GM23248 (cell line): ENCODE results near the gene ERBB4.

Experiments used
- EZH2 ChIP-seq: fragments of 200-600 bp; sonication (generic); IDR thresholded peaks from 2 replicates; pipeline ENCODE4 v1.6.1; 2018; ENCODE audit warnings: antibody characterized with exemption, mild to moderate bottlenecking; ENCODE audit not compliant: insufficient read depth, poor library complexity, severe bottlenecking
- EZH2phosphoT487 ChIP-seq: fragments of 200-600 bp; sonication (generic); IDR thresholded peaks from 2 replicates; pipeline ENCODE4 v1.6.1; 2018; ENCODE audit warnings: antibody characterized with exemption, moderate library complexity, mild to moderate bottlenecking, low read depth; ENCODE audit not compliant: insufficient read depth

DNA sequence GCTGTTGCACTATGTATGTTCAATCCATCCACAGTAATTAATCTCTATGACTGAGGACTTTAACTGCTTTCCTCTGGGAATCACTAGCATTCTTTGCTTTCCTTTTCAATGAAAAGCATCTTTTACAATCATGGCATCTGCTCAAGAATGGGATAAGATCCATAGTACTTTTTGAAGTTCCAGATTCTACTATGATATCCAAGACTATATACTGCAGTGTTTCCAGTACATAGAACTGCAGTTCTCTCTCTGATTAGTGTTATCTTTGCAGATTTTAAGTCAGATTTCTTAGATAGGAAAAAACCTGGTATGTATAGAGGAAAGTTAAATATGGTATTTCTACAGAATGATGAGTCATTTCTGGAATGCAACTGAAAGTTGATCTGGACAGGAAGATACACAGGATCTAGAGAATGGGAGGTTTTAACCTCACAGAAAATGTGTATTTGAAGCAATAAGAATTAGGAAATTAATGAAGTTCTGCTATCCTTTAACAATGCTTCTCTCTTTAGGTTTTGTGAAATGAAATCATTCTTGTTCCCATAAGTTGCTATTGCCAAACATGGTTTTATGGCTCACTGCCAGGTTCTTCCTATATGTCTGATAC, 670.7 kb downstream of the ERBB4 start:
- TF ChIP-seq EZH2 (no peak), EZH2phosphoT487 (no peak)
